ENCODE measurements around the gene ASTE1.

- TF ChIP-seq CTCF (IDR thresholded peaks at IDR 0.05) (no peak), POLR2A (IDR thresholded peaks at IDR 0.05) (no peak), POLR2AphosphoS5 (IDR thresholded peaks at IDR 0.05; ENCODE audit: insufficient read depth in 1 of 2, low read depth in 1 of 2) (no peak)
Measured at GRCh38 chr3:130992344-130992743, 34.3 kb downstream of the ASTE1 start.

Measured in vagina (tissue), 2 donors.